PC-9 (cell line): Measurements from ENCODE around the gene LSS.
"Not testable (repeated sequence)": the region's sequence is repeated elsewhere in the genome, so short reads cannot be mapped to it uniquely, and the experiment has no call there.

Experiments
- CTCF ChIP-seq: fragments of 200-600 bp; sonication (generic); conservative IDR thresholded peaks from 2 replicates; pipeline ENCODE4 v1.6.1; 2017; ENCODE audit warnings: mixed run types, antibody characterized with exemption, mild to moderate bottlenecking, moderate library complexity
- EZH2 ChIP-seq: fragments of 200-600 bp; sonication (generic); IDR thresholded peaks from 2 replicates; pipeline ENCODE4 v1.8.0; 2017; ENCODE audit warnings: antibody characterized with exemption, low read depth

- not testable (repeated sequence) for TF ChIP-seq CTCF, EZH2
Measured at GRCh38 chr21:46170436-46171193, 58.0 kb downstream of the LSS start.
